Frontal cortex (tissue), 4 donors: ENCODE results near the gene GLA. TPM values are rescaled to one million over a fixed set of nuclear protein-coding genes. Genes with fewer than 3 reads are reported as not detected.

ENCODE experiments used
- DNase-seq, 2 donors: peaks; one replicate each; pipeline ENCODE4 v3.0.0; 2012; ENCODE audit warnings: low spot score in 2 of 2
- FAIRE-seq: peaks from 2 replicates; lab custom pipeline; 2012; peaks lifted over from hg19 to GRCh38; lab: Jason Lieb, UNC
- total RNA-seq: library from RNA; depleted of rRNA; stranded (reverse); fragments of >200 nt; gene quantifications from one replicate; pipeline ENCODE4 v1.2.3, GENCODE V29; 2014
- donor health status: control.
- donor health status: control.
- donor health status: control.

GLA gene
- total RNA-seq, 1 donor from 2014 or later, result 15.5 TPM

GRCh38 chrX:101362116-101362515, 45.6 kb downstream of the GLA start:
- no peak for FAIRE-seq
- no peak for DNase-seq

- no peak for FAIRE-seq
- DNase-seq, result no peak
Observed at GRCh38 chrX:101360390-101360789, 47.3 kb downstream of the GLA start.

DNA sequence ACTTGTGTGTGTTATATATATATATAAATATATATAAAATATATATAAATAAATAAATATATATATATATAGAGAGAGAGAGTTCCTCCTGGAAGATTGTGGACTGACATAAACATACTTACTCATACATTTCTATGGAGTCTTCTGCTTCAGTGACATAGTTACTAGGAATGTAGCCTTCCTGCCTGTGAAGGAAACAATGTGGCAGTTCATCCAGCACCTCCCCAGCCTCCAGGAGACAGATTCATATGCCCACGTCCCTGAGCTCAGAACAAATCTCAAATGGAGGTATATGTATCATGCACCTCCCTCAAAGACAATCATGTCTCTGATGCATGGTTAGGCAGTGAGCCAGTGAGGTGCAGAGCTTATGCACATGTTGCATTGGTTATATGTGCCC, 47.8 kb downstream of the GLA start:
- no peak for FAIRE-seq
- DNase-seq, result no peak

DNA sequence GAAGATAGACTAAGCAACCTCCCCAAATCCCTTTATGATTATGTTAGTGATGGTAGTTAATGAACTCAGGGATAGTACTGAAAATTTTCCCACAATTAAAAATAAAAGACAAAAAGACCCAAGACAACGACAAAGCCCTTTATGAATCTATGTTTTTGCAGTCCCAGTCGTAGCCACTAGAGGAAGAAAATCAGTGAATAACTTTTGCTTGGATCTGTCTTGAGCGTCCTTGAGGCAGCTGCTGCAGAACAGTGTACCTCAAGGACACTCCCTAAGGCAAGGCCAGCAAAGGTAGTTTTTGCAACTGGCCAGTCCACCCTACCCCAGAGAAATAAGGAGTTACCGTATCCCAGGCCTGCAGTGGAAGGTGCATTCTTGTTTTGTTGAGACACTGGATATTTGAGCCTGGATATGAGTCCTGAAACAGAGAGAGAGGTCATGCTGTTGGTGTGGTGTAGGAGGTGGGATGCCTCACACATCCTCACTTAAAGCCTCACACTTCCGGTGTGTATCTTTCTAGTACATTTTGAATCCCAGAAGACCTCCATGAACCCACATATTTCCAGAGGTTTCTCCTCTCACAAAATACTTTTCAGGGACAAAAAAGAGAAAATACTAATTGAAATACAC, 50.4 kb downstream of the GLA start:
- FAIRE-seq (no peak), DNase-seq (no peak)

- FAIRE-seq, result no peak
- DNase-seq, result no peak
Observed at GRCh38 chrX:101349193-101349562, 58.5 kb downstream of the GLA start.

DNA sequence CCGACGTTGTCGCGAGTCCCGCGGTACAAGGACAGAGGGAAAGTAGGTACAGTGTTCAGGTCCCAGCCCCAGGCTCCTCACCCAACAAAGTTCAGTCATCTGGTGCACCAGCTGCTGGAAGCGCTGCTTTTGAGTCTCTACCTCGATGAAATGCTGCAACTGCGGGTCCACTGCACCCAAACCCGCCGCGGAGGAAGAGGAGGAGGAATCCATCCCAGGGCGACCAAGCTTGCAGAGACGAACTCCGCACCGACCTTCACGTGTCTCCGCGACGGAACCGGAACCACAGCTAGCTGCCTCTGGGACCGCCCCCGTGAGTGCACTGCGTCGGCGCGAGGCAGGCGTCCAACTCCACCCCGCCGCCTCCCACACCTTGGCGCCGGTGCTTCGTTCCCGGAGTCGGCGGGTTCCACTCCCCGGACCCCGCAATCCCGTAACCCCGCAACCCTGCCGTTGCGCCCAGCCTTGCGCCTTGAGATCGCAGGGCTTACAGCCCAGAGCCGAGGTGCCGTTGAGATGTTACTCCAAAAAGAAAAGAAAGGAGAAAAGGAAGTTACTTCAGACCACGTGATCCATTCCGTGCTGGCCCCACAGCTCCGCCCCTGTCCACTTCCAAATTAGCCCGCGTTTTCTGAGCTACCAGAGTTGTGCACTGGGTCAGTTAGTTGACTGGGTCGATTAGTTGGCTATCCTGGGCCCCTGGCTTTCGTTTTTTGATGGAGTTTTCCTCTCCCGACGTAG, 59.1 kb downstream of the GLA start, which contains the start of gene TIMM8A:
Gene TIMM8A, minus strand, starts transcription at position 291 of the 741 bp plus-strand sequence. Its CDS starts 78 bp downstream, at position 213.
- DNase-seq (peak; percentile 49 to 74), FAIRE-seq (no peak)

- DNase-seq, result no peak
- no peak for FAIRE-seq
Observed at GRCh38 chrX:101347859-101348451, 59.8 kb downstream of the GLA start.

Other genes with a start within 250 kb of the GLA start
- 5.3 TPM for gene DRP2, start 188.1 kb downstream of the GLA start, total RNA-seq
- 0.41 TPM for gene TAF7L, start 116.6 kb downstream of the GLA start, total RNA-seq
- 4.9 TPM for gene TIMM8A, start 59.2 kb downstream of the GLA start, total RNA-seq
- gene BTK, start 21.7 kb downstream of the GLA start, total RNA-seq, result 0.41 TPM
- gene RPL36A, start 16.9 kb downstream of the GLA start, total RNA-seq, result 301 TPM
- 110 TPM for gene HNRNPH2, start 297 bp upstream of the GLA start, total RNA-seq
- 9.4 TPM for gene ARMCX4, start 77.5 kb upstream of the GLA start, total RNA-seq
- gene ARMCX1, start 142.6 kb upstream of the GLA start, total RNA-seq, result 120 TPM
- gene ARMCX6, start 210.1 kb upstream of the GLA start, total RNA-seq, result 24.1 TPM
- 66.4 TPM for gene ARMCX3, start 215.2 kb upstream of the GLA start, total RNA-seq